Sigmoid colon (tissue), 4 donors: Measurements from ENCODE around the gene FIGLA.

Source experiments
- CTCF ChIP-seq, 4 experiments: fragments of 450-650 bp in 3 of 4; fragments of 200-600 bp in 1 of 4; IDR thresholded peaks; one replicate each; pipeline ENCODE4 v1.5.1; 2016 to 2019; ENCODE audit warnings: antibody characterized with exemption in 4 of 4, mild to moderate bottlenecking in 3 of 4, moderate library complexity in 2 of 4
- EP300 ChIP-seq, 4 donors: sonication (generic); formaldehyde crosslinking; IDR thresholded peaks; one replicate each; pipeline ENCODE4 v1.6.1; 2017; ENCODE audit warnings: antibody characterized with exemption in 4 of 4
- POLR2A ChIP-seq, 2 donors: fragments of 450-650 bp; IDR thresholded peaks; one replicate each; pipeline ENCODE4 v1.6.1; 2016; ENCODE audit warnings: antibody characterized with exemption in 2 of 2, mild to moderate bottlenecking in 2 of 2, moderate library complexity in 2 of 2
- POLR2AphosphoS5 ChIP-seq, 4 donors: sonication (generic); formaldehyde crosslinking; IDR thresholded peaks; one replicate each; pipeline ENCODE4 v1.6.1; 2017; ENCODE audit warnings: antibody characterized with exemption in 4 of 4

- TF ChIP-seq CTCF (IDR thresholded peaks at IDR 0.05), result no peak
- no peak for TF ChIP-seq POLR2A (IDR thresholded peaks at IDR 0.05)
- no peak for TF ChIP-seq POLR2AphosphoS5 (IDR thresholded peaks at IDR 0.05)
- TF ChIP-seq EP300 (IDR thresholded peaks at IDR 0.05), result no peak
Observed at GRCh38 chr2:70827388-70827787, 36.9 kb upstream of the FIGLA start.
